OCI-LY3 (cell line): ENCODE data around the gene KNL1.

ENCODE experiments used
- CTCF ChIP-seq: fragments of 200-600, 300-600 bp; sonication (generic); IDR thresholded peaks from 2 replicates; pipeline ENCODE4 v1.5.1; 2014; ENCODE audit warnings: antibody characterized with exemption, low read length, low read depth
- EZH2phosphoT487 ChIP-seq: fragments of 200-600 bp; shearing (Covaris generic); IDR thresholded peaks from 2 replicates; pipeline ENCODE4 v1.6.1; 2018; ENCODE audit warnings: antibody characterized with exemption, mixed run types, low read depth

DNA sequence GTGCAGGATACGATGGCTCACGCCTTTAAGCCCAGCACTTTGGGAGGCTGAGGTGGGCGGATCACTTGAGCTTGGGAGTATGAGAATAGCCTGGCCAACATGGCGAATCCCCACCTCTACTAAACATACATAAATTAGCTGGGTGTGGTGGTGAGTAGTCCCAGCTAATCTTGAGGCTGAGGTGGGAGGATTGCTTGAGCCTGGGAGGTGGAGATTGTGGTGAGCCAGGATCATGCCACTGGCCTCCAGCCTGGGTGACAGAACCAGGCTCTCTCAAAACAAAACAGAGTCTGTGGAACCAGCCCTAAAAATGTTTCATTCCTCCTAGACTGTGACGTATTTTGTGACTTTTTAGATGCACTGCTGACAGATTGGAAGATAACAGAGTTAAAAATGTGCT, 66.6 kb downstream of the KNL1 start:
- no peak for TF ChIP-seq CTCF
- TF ChIP-seq EZH2phosphoT487, result no peak
